Heart left ventricle (tissue), 13 donors: ENCODE data around the gene KCNV2.

ENCODE experiments used
- CTCF ChIP-seq, 12 donors: fragments of 200-600 bp; sonication (generic) in 4 of 12; IDR thresholded peaks; one replicate each; pipeline versions ENCODE4 v1.5.0 to v1.8.0; 2018 to 2022; ENCODE audit warnings: antibody characterized with exemption in 12 of 12, mild to moderate bottlenecking in 5 of 12
- POLR2A ChIP-seq, 2 donors: fragments of 450-650 bp; IDR thresholded peaks; one replicate each; pipeline ENCODE4 v1.6.1; 2017; ENCODE audit warnings: antibody characterized with exemption in 2 of 2, mild to moderate bottlenecking in 2 of 2, moderate library complexity in 2 of 2
- donor health status: ischemic (EF 13 %, LVEDD 7.1; RV severe dilation, severe dysfunction).
- donor health status: DM: no; HTN: yes; CAD: no.
- donor health status: DM: no; HTN: no; CAD: no.
- donor health status: ischemic (EF 25% LVEDD 6.9; RV normal size, moderate dysfunction).
- donor health status: ischemic (EF 25% LVEDD 5.7; RV mildly dilated, moderate dysfunction).
- donor health status: ischemic (EF 35%, LVEDD 5.7; RV mildly dilated, moderate dysfunction).
- donor health status: nonischemic (EF 11% LVEDD 7.7; RV severe dilation, severe dysfunction).
- donor health status: DM: yes; HTN: yes; CAD: no.
- donor health status: PGD.
- donor health status: ischemic (EF 29% LVEDD 5.4; RV normal size, mild dysfunction).
- donor health status: nonischemic (EF 23%, LVEDD 6.1; RV moderate dilation, normal function).

GRCh38 chr9:2679011-2679410, 38.3 kb upstream of the KCNV2 start:
- no peak for TF ChIP-seq CTCF (IDR thresholded peaks at IDR 0.05)
- no peak for TF ChIP-seq POLR2A (IDR thresholded peaks at IDR 0.05)
